ENCODE data around the gene CCR5AS.
"Not testable (repeated sequence)": the region's sequence is repeated elsewhere in the genome, so short reads cannot be mapped to it uniquely, and the experiment has no call there.

The CCR5AS gene

GRCh38 chr3:46431905-46432304 lies 25.0 kb upstream of the CCR5AS start:
- H2BK12ac ChIP-seq (ENCODE audit: low read length in 2 of 2); H3K18ac ChIP-seq (ENCODE audit: low read depth in 1 of 2, low read length in 2 of 2); H3K4ac ChIP-seq (ENCODE audit: low read depth in 1 of 2, low read length in 2 of 2); H2AFZ ChIP-seq (ENCODE audit: low read depth, low read length); H3K79me1 ChIP-seq (replicated peaks; ENCODE audit: low read length, poor library complexity, severe bottlenecking); H3K4me3 ChIP-seq (ENCODE audit: insufficient read depth in 1 of 2, low read depth in 1 of 2, low read length in 2 of 2); H3K9me3 ChIP-seq (ENCODE audit: control insufficient read depth, low read length); H3K27ac ChIP-seq (ENCODE audit: low read length, poor library complexity, severe bottlenecking); H2BK5ac ChIP-seq (ENCODE audit: low read depth, low read length, poor library complexity, severe bottlenecking); H2AK5ac ChIP-seq (ENCODE audit: low read length, severe bottlenecking); DNase-seq; H3K23ac ChIP-seq (ENCODE audit: low read length in 2 of 2); H4K91ac ChIP-seq (ENCODE audit: low read length); H3K4me1 ChIP-seq (ENCODE audit: control insufficient read depth, insufficient read depth, low read depth, low read length); H2BK15ac ChIP-seq (ENCODE audit: low read depth, poor library complexity, severe bottlenecking); H3K36me3 ChIP-seq (ENCODE audit: control insufficient read depth in 1 of 2, insufficient read depth in 2 of 2, low read depth in 1 of 2, low read length in 2 of 2); H4K8ac ChIP-seq (ENCODE audit: low read length); H3K4me2 ChIP-seq (ENCODE audit: low read length, poor library complexity, severe bottlenecking); H2BK120ac ChIP-seq (ENCODE audit: low read depth, low read length); H3K14ac ChIP-seq (ENCODE audit: low read length in 2 of 2); H3K9ac ChIP-seq (ENCODE audit: low read length): not testable (repeated sequence)
- WGBS = 87% methylated on average over 4 of the region's 5 CpGs
- peaks cover 17 to 27% of the 10 kb centered on the region in 2 experiments for H3K27me3 ChIP-seq (ENCODE audit: control insufficient read depth in 1 of 2, insufficient read depth in 1 of 2, low read length in 2 of 2)

- not testable (repeated sequence) for H2BK15ac ChIP-seq (ENCODE audit: low read depth, poor library complexity, severe bottlenecking); H3K9ac ChIP-seq (ENCODE audit: low read length); H3K18ac ChIP-seq (ENCODE audit: low read depth in 1 of 2, low read length in 2 of 2); H3K27ac ChIP-seq (ENCODE audit: low read length, poor library complexity, severe bottlenecking); H3K9me3 ChIP-seq (ENCODE audit: control insufficient read depth, low read length); DNase-seq; H3K4me2 ChIP-seq (ENCODE audit: low read length, poor library complexity, severe bottlenecking); H2BK120ac ChIP-seq (ENCODE audit: low read depth, low read length); H3K79me1 ChIP-seq (replicated peaks; ENCODE audit: low read length, poor library complexity, severe bottlenecking); H3K4me3 ChIP-seq (ENCODE audit: insufficient read depth in 1 of 2, low read depth in 1 of 2, low read length in 2 of 2); H2AK5ac ChIP-seq (ENCODE audit: low read length, severe bottlenecking); H2BK5ac ChIP-seq (ENCODE audit: low read depth, low read length, poor library complexity, severe bottlenecking); H4K91ac ChIP-seq (ENCODE audit: low read length); H2AFZ ChIP-seq (ENCODE audit: low read depth, low read length); H4K8ac ChIP-seq (ENCODE audit: low read length); H3K4me1 ChIP-seq (ENCODE audit: control insufficient read depth, insufficient read depth, low read depth, low read length); H2BK12ac ChIP-seq (ENCODE audit: low read length in 2 of 2); H3K4ac ChIP-seq (ENCODE audit: low read depth in 1 of 2, low read length in 2 of 2); H3K14ac ChIP-seq (ENCODE audit: low read length in 2 of 2); H3K23ac ChIP-seq (ENCODE audit: low read length in 2 of 2); H3K36me3 ChIP-seq (ENCODE audit: control insufficient read depth in 1 of 2, insufficient read depth in 2 of 2, low read depth in 1 of 2, low read length in 2 of 2)
- peaks cover 11 to 21% of the 10 kb centered on the region in 2 experiments for H3K27me3 ChIP-seq (ENCODE audit: control insufficient read depth in 1 of 2, insufficient read depth in 1 of 2, low read length in 2 of 2)
- WGBS = 100% methylated on average over 1 of the region's 1 CpG
Observed at GRCh38 chr3:46430879-46431278, 24.0 kb upstream of the CCR5AS start.

- H4K8ac ChIP-seq (ENCODE audit: low read length) = no peak overlapping the region
- H3K4me1 ChIP-seq (ENCODE audit: control insufficient read depth, insufficient read depth, low read depth, low read length) = no peaks in the 10 kb centered on the region
- WGBS = 76% methylated on average over 5 of the region's 5 CpGs
- H3K9ac ChIP-seq (ENCODE audit: low read length) = no peak overlapping the region
- no peak overlapping the region for H2BK15ac ChIP-seq (ENCODE audit: low read depth, poor library complexity, severe bottlenecking)
- no peak overlapping the region for H3K18ac ChIP-seq (ENCODE audit: low read depth in 1 of 2, low read length in 2 of 2)
- H3K79me1 ChIP-seq (replicated peaks; ENCODE audit: low read length, poor library complexity, severe bottlenecking) = no peaks in the 10 kb centered on the region
- H2BK120ac ChIP-seq (ENCODE audit: low read depth, low read length) = no peak overlapping the region
- H3K27ac ChIP-seq (ENCODE audit: low read length, poor library complexity, severe bottlenecking) = no peak overlapping the region
- H2BK5ac ChIP-seq (ENCODE audit: low read depth, low read length, poor library complexity, severe bottlenecking) = no peak overlapping the region
- no peak for DNase-seq
- no peak overlapping the region for H3K4me3 ChIP-seq (ENCODE audit: insufficient read depth in 1 of 2, low read depth in 1 of 2, low read length in 2 of 2)
- H3K9me3 ChIP-seq (ENCODE audit: control insufficient read depth, low read length) = no peaks in the 10 kb centered on the region
- no peaks in the 10 kb centered on the region for H3K36me3 ChIP-seq (ENCODE audit: control insufficient read depth in 1 of 2, insufficient read depth in 2 of 2, low read depth in 1 of 2, low read length in 2 of 2)
- H2AK5ac ChIP-seq (ENCODE audit: low read length, severe bottlenecking) = no peak overlapping the region
- no peak overlapping the region for H4K91ac ChIP-seq (ENCODE audit: low read length)
- H3K4ac ChIP-seq (ENCODE audit: low read depth in 1 of 2, low read length in 2 of 2) = no peak overlapping the region
- H3K14ac ChIP-seq (ENCODE audit: low read length in 2 of 2) = no peak overlapping the region
- H2BK12ac ChIP-seq (ENCODE audit: low read length in 2 of 2) = no peak overlapping the region
- no peak overlapping the region for H3K23ac ChIP-seq (ENCODE audit: low read length in 2 of 2)
- H2AFZ ChIP-seq (ENCODE audit: low read depth, low read length) = no peak overlapping the region
- peaks cover 2 to 9% of the 10 kb centered on the region in 2 experiments for H3K27me3 ChIP-seq (ENCODE audit: control insufficient read depth in 1 of 2, insufficient read depth in 1 of 2, low read length in 2 of 2)
- H3K4me2 ChIP-seq (ENCODE audit: low read length, poor library complexity, severe bottlenecking) = no peak overlapping the region
Observed at GRCh38 chr3:46429671-46430070, 22.8 kb upstream of the CCR5AS start.

GRCh38 chr3:46429250-46429649 lies 22.4 kb upstream of the CCR5AS start:
- Histone ChIP-seq H3K4me3 (ENCODE audit: insufficient read depth in 1 of 2, low read depth in 1 of 2, low read length in 2 of 2) (no peak overlapping the region), H4K8ac (ENCODE audit: low read length) (no peak overlapping the region), H3K27ac (ENCODE audit: low read length, poor library complexity, severe bottlenecking) (no peak overlapping the region), H3K4me1 (ENCODE audit: control insufficient read depth, insufficient read depth, low read depth, low read length) (no peaks in the 10 kb centered on the region), H2BK120ac (ENCODE audit: low read depth, low read length) (no peak overlapping the region), H2BK15ac (ENCODE audit: low read depth, poor library complexity, severe bottlenecking) (no peak overlapping the region), H2BK5ac (ENCODE audit: low read depth, low read length, poor library complexity, severe bottlenecking) (no peak overlapping the region), H3K9ac (ENCODE audit: low read length) (no peak overlapping the region), H3K4ac (ENCODE audit: low read depth in 1 of 2, low read length in 2 of 2) (no peak overlapping the region), H3K14ac (ENCODE audit: low read length in 2 of 2) (no peak overlapping the region), H3K27me3 (ENCODE audit: control insufficient read depth in 1 of 2, insufficient read depth in 1 of 2, low read length in 2 of 2) (peaks cover 0 to 5% of the 10 kb centered on the region in 2 experiments), H3K79me1 (replicated peaks; ENCODE audit: low read length, poor library complexity, severe bottlenecking) (no peaks in the 10 kb centered on the region), H3K9me3 (ENCODE audit: control insufficient read depth, low read length) (no peaks in the 10 kb centered on the region), H3K36me3 (ENCODE audit: control insufficient read depth in 1 of 2, insufficient read depth in 2 of 2, low read depth in 1 of 2, low read length in 2 of 2) (no peaks in the 10 kb centered on the region), H2AFZ (ENCODE audit: low read depth, low read length) (no peak overlapping the region), H4K91ac (ENCODE audit: low read length) (no peak overlapping the region), H3K18ac (ENCODE audit: low read depth in 1 of 2, low read length in 2 of 2) (no peak overlapping the region), H2AK5ac (ENCODE audit: low read length, severe bottlenecking) (no peak overlapping the region), H3K4me2 (ENCODE audit: low read length, poor library complexity, severe bottlenecking) (no peak overlapping the region), H2BK12ac (ENCODE audit: low read length in 2 of 2) (no peak overlapping the region), H3K23ac (ENCODE audit: low read length in 2 of 2) (no peak overlapping the region)
- DNase-seq = no peak
- 40% methylated on average over 5 of the region's 5 CpGs for WGBS
